Nephron progenitor cell (in vitro differentiated cells): Measurements from ENCODE around the gene UQCC2.

Experiments used
- DNase-seq: peaks from one replicate; pipeline ENCODE4 v3.0.0; 2021
- H3K27ac Mint-ChIP-seq: 2 replicates; pipeline ENCODE4 v1.8.0; 2021; ENCODE audit warnings: mild to moderate bottlenecking, moderate library complexity, mixed read lengths
- H3K27me3 Mint-ChIP-seq: 2 replicates; pipeline ENCODE4 v1.8.0; 2021; ENCODE audit warnings: mild to moderate bottlenecking, low read depth, mixed read lengths; ENCODE audit not compliant: poor library complexity
- H3K36me3 Mint-ChIP-seq: 2 replicates; pipeline ENCODE4 v1.8.0; 2021; ENCODE audit warnings: low read depth, mixed read lengths
- H3K4me1 Mint-ChIP-seq: 2 replicates; pipeline ENCODE4 v1.8.0; 2021; ENCODE audit warnings: mixed read lengths
- H3K4me3 Mint-ChIP-seq: 2 replicates; pipeline ENCODE4 v1.8.0; 2021; ENCODE audit warnings: mild to moderate bottlenecking, moderate library complexity, mixed read lengths
- H3K9me3 Mint-ChIP-seq: 2 replicates; pipeline ENCODE4 v1.8.0; 2021; ENCODE audit warnings: mild to moderate bottlenecking, moderate library complexity, mixed read lengths
- TF ChIP-seq, protein P1 (sequence below): fragments of 200-600 bp; sonication (generic); IDR thresholded peaks from 2 replicates; pipeline ENCODE4 v1.5.0; 2021; ENCODE audit warnings: antibody characterized with exemption

Gene UQCC2

GRCh38 chr6:33756211-33756954 lies 44.9 kb upstream of the UQCC2 start:
- Mint-ChIP-seq H3K4me1 (peaks cover 90% of the 10 kb centered on the region), H3K27ac (peak overlapping the region; percentile 90), H3K36me3 (no peaks in the 10 kb centered on the region), H3K27me3 (peaks cover 2% of the 10 kb centered on the region), H3K9me3 (no peaks in the 10 kb centered on the region), H3K4me3 (no peak overlapping the region)
- no peak for DNase-seq
- TF ChIP-seq, protein P1, sequence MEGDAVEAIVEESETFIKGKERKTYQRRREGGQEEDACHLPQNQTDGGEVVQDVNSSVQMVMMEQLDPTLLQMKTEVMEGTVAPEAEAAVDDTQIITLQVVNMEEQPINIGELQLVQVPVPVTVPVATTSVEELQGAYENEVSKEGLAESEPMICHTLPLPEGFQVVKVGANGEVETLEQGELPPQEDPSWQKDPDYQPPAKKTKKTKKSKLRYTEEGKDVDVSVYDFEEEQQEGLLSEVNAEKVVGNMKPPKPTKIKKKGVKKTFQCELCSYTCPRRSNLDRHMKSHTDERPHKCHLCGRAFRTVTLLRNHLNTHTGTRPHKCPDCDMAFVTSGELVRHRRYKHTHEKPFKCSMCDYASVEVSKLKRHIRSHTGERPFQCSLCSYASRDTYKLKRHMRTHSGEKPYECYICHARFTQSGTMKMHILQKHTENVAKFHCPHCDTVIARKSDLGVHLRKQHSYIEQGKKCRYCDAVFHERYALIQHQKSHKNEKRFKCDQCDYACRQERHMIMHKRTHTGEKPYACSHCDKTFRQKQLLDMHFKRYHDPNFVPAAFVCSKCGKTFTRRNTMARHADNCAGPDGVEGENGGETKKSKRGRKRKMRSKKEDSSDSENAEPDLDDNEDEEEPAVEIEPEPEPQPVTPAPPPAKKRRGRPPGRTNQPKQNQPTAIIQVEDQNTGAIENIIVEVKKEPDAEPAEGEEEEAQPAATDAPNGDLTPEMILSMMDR, result no peak

GRCh38 chr6:33755070-33755869 lies 43.8 kb upstream of the UQCC2 start:
- H3K9me3 Mint-ChIP-seq, result no peaks in the 10 kb centered on the region
- peak overlapping the region; percentile 44 for H3K4me3 Mint-ChIP-seq

GRCh38 chr6:33754222-33754621 lies 42.7 kb upstream of the UQCC2 start:
- peak overlapping the region; percentile 56 for H3K4me3 Mint-ChIP-seq
- peaks cover 90% of the 10 kb centered on the region for H3K4me1 Mint-ChIP-seq
- DNase-seq, result no peak
- TF ChIP-seq, protein P1, result no peak
- H3K27me3 Mint-ChIP-seq, result peaks cover 2% of the 10 kb centered on the region
- peak overlapping the region; percentile 82 for H3K27ac Mint-ChIP-seq
- no peaks in the 10 kb centered on the region for H3K36me3 Mint-ChIP-seq
- no peaks in the 10 kb centered on the region for H3K9me3 Mint-ChIP-seq

More at GRCh38 chr6:33755070-33755869, 43.8 kb upstream of the UQCC2 start:
- H3K27me3 Mint-ChIP-seq, result peaks cover 2% of the 10 kb centered on the region
- peaks cover 90% of the 10 kb centered on the region for H3K4me1 Mint-ChIP-seq
- no peak overlapping the region for H3K27ac Mint-ChIP-seq
- DNase-seq, result peak; percentile 51
- TF ChIP-seq, protein P1, result no peak
- no peaks in the 10 kb centered on the region for H3K36me3 Mint-ChIP-seq

DNA sequence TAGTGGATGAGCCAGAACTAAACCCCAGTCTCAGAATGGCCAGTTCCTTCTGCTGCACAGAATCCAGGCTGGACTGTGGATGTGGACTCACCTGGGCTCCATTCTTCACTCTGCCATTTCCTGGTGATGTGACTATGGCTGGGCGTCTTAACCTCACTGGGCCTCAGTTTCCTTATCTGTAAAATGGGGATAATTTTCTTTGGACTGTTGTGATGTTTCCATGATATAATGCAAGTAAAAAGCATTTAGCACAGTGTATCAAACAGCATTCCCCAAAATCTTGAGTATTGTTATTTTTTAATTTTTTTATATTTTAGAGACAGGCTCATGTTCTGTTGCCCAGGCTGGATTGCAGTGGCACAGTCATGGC lies 41.1 kb upstream of the UQCC2 start:
- DNase-seq, result no peak
- TF ChIP-seq, protein P1, result no peak
- H3K36me3 Mint-ChIP-seq, result no peaks in the 10 kb centered on the region
- H3K9me3 Mint-ChIP-seq, result no peaks in the 10 kb centered on the region
- no peak overlapping the region for H3K4me3 Mint-ChIP-seq
- no peak overlapping the region for H3K27ac Mint-ChIP-seq
- H3K27me3 Mint-ChIP-seq, result peaks cover 1% of the 10 kb centered on the region
- peaks cover 96% of the 10 kb centered on the region for H3K4me1 Mint-ChIP-seq

DNA sequence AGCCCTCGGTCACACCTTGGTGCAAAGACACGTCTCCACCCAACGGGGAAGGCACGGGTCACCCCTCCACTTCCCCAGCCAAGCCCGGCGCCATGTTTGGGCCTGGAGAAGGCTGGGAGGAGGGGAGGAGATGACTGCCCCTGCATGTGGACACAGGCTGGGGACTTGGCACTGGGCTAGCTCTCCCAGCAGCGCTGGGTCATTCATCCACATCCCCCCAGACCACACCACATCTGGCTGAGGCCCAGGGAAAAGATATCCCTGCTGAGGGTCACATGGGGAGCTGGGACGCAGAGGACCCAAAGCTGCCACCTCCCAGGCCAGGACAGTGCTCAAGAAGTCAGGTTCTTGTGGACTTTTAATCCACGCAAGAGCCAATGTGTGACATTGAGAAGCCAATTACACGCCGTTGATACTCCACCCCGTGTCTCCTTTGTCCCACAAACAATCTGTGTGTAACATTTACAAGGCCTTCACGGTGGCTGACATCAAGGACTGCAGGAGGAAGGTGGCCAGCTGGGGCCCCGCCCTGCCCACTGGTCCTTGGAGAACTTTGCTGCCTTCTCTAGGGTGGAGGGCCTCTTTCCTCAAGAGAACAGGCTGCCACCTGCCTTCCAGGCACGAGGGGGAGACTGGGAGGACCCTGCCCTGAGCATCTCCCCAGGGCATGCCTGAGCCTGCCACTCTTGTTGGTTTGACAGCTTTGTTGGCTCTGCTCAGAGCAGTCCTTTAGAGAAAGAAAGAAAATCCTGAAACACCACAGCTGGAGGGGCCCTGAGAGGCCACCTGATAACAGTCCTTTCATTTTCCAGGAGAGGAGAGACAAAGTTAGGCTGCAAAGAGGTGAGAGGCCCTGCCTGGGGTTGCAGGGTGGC lies 40.5 kb upstream of the UQCC2 start:
- no peak for DNase-seq
- Mint-ChIP-seq H3K36me3 (no peaks in the 10 kb centered on the region), H3K4me1 (peaks cover 96% of the 10 kb centered on the region), H3K4me3 (no peak overlapping the region), H3K27ac (no peak overlapping the region), H3K27me3 (peaks cover 4% of the 10 kb centered on the region), H3K9me3 (no peaks in the 10 kb centered on the region)
- TF ChIP-seq, protein P1, result no peak
